Activated CD4-positive, alpha-beta memory T cell treated with anti-CD3 and anti-CD28 coated beads for 36 hours (primary cell): Measurements from ENCODE around the gene NEDD8. TPM values are rescaled to one million over a fixed set of nuclear protein-coding genes. Genes with fewer than 3 reads are reported as not detected.

Experiments used
- CTCF ChIA-PET: fragments of 350-600 bp; sonication (Branson Sonifier 250); formaldehyde crosslinking; loops from one replicate; lab custom pipeline; 2021; ENCODE audit warnings: antibody characterized with exemption, inconsistent platforms; lab: Charles Lee
- POLR2A ChIA-PET: fragments of 350-600 bp; sonication (Branson Sonifier 250); formaldehyde crosslinking; loops from one replicate; lab custom pipeline; 2021; ENCODE audit warnings: antibody characterized with exemption; lab: Charles Lee
- DNase-seq: peaks from one replicate; pipeline ENCODE4 v3.0.0-alpha.2; 2020
- H3K27ac Mint-ChIP-seq: one replicate; pipeline ENCODE4 v1.8.0; 2021; ENCODE audit warnings: mixed read lengths
- H3K27me3 Mint-ChIP-seq: one replicate; pipeline ENCODE4 v1.8.0; 2021; ENCODE audit warnings: mixed read lengths
- H3K36me3 Mint-ChIP-seq: one replicate; pipeline ENCODE4 v1.8.0; 2021; ENCODE audit warnings: mixed read lengths
- H3K4me1 Mint-ChIP-seq: one replicate; pipeline ENCODE4 v1.8.0; 2021; ENCODE audit warnings: low read depth, mixed read lengths
- H3K4me3 Mint-ChIP-seq: one replicate; pipeline ENCODE4 v1.8.0; 2021; ENCODE audit warnings: mild to moderate bottlenecking, mixed read lengths
- H3K9me3 Mint-ChIP-seq: one replicate; pipeline ENCODE4 v1.8.0; 2021; ENCODE audit warnings: mixed read lengths
- intact Hi-C: fragments of 100-400 bp; cut with micrococcal nuclease; formaldehyde crosslinking; loops from one replicate; pipeline ENCODE4 v1.15.1; 2023
- total RNA-seq, 2 experiments: library from RNA; stranded (reverse); gene quantifications; one replicate each; pipeline ENCODE4 v1.2.3, GENCODE V29; 2021

NEDD8 gene
- total RNA-seq, 2 experiments from 2014 or later = 202 to 213 TPM

DNA sequence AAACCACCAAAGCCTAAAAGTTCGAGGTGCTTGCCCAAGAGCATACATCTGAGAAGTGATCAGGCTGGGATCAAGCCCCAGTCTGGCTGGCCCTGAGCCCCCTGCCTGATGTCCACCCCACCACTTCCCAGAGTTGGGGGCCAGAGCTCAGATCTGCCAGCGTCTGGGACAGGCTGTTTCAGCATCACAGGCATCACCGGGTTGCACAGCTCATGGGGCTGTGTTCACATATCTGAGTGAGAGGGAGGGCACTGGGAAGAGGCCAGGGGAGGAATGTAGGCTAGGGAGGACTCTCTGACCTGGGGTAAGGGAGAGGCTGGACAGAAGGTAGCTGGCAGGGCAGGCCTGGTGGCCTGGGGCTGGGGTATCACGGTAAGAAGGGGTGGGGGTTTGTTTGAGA lies 24.8 kb upstream of the NEDD8 start:
- ChIA-PET CTCF (interaction anchor here (1.2 to 2.1 kb wide), 4 partner anchors 10 to 51 kb away, joined by 3 to 7 read pairs (median 4); partner anchors contain the start of genes CIDEB, RABGGTA and TINF2), POLR2A (no interaction called here)
- intact Hi-C loops = no loop called here
- Mint-ChIP-seq H3K27ac (no peak overlapping the region), H3K4me1 (no peaks in the 10 kb centered on the region), H3K9me3 (no peaks in the 10 kb centered on the region), H3K36me3 (no peaks in the 10 kb centered on the region), H3K27me3 (no peaks in the 10 kb centered on the region), H3K4me3 (no peak overlapping the region)
- no peak for DNase-seq

DNA sequence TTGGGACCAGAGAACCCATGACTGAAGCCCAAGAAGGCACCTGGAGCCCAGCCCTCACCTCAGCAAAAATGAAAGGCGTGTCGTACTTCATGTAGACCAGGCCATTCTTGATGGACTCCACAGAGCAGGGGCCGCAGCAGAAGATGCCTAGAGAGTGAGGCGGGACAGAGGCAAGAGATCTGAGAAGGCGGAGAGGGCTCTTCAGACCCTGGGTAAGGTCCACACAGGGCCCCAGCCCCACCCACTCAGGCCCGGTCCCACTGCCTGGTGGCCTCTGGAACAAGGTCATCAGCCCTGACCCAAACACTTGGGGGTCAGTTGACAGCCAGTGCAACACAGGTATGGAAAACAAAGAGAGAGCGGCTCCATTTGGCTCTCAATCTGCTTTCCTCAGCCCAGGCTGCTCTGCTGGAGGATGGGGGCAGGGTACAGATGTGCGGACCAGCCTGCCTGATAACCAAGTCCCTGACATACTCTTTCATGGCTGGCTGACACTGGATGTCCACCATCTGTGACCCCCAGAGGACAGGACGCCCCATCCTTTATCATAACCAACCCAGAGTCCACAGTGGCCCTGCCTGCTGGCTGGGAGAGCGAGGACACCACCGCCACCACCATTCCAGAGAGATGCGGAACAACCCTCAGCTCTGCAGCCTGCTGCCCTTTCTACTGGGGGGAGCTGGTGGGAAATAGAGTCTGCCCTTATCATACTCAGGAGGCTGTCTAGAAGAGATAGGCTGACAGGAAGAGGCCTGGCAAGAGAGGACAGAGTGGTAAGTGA lies 24.0 kb upstream of the NEDD8 start:
- intact Hi-C loops = no loop called here
- Mint-ChIP-seq H3K4me3 (no peak overlapping the region), H3K27me3 (no peaks in the 10 kb centered on the region), H3K36me3 (no peaks in the 10 kb centered on the region), H3K27ac (no peak overlapping the region), H3K9me3 (no peaks in the 10 kb centered on the region), H3K4me1 (no peaks in the 10 kb centered on the region)
- ChIA-PET POLR2A (no interaction called here), CTCF (interaction anchor here (0.8 to 2.0 kb wide), 4 partner anchors 10 to 52 kb away, joined by 3 to 5 read pairs (median 4); partner anchors contain the start of genes CIDEB and RABGGTA)
- no peak for DNase-seq

DNA sequence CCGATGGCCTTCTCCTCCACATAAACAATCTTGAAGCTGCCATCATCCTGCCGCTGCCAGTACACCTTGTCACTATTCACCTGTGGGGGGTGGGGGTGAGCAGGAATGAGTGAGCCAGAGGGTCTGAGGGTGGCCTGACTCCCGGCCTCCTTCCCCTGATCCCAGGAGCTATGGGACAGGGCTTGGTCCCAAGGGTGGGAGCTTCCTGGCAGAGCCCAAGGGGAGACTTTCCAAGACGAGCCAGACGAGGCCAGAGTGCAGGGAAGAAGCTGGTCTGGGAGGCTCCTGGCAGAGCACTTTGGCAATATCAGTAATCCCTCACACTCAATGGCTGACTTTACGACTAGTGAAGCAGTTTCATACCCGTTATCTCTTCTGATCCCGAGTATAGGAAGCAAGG lies 23.3 kb upstream of the NEDD8 start:
- Mint-ChIP-seq H3K9me3 (no peaks in the 10 kb centered on the region), H3K27ac (no peak overlapping the region), H3K4me1 (peaks cover 3% of the 10 kb centered on the region), H3K27me3 (no peaks in the 10 kb centered on the region), H3K4me3 (no peak overlapping the region), H3K36me3 (no peaks in the 10 kb centered on the region)
- no peak for DNase-seq
- ChIA-PET CTCF (interaction anchor here (0.8 kb wide), 1 partner anchor 12 kb away, joined by 3 read pairs; no protein-coding TSS in a partner anchor), POLR2A (no interaction called here)
- intact Hi-C loops = no loop called here

DNA sequence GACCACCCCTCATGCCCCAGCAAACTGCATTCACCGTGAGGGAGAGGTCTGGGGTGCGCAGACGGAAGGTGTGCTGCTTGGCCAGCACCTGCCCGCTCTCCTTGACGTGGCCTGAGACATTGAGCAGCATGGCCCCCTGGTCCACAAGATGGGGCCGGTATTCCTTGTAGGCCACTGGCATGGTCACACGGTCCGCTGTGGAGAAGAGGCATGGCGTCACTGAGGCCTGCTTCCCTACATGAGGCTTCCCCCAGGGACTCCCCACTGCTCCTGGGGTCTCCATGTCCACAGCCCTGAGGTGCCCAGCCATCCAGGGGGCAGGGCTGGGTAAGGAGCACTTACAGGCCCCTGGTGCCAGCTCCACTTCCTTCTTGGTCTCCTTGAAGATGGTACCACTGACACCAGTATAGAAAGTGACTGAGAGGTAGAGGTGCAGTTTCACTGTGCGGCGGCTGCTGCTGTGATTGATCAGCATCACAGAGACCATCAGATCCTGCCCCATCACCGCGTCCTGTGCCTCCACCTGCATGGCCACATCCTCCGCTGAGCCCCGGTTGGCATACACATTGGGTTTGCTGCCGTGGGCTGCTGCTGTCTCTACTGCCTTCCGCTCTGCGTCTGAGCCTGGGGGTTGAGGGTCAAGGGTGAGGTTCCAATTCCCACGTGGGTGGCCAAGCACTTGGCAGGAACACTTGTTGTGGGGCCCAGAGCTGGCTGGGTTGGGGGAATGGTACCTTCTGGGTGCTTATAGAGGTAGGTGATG lies 22.6 kb upstream of the NEDD8 start:
- ChIA-PET POLR2A (no interaction called here), CTCF (no interaction called here)
- no peak for DNase-seq
- Mint-ChIP-seq H3K4me1 (peaks cover 9% of the 10 kb centered on the region), H3K4me3 (no peak overlapping the region), H3K27ac (no peak overlapping the region), H3K36me3 (no peaks in the 10 kb centered on the region), H3K9me3 (no peaks in the 10 kb centered on the region), H3K27me3 (no peaks in the 10 kb centered on the region)
- intact Hi-C loops = no loop called here

DNA sequence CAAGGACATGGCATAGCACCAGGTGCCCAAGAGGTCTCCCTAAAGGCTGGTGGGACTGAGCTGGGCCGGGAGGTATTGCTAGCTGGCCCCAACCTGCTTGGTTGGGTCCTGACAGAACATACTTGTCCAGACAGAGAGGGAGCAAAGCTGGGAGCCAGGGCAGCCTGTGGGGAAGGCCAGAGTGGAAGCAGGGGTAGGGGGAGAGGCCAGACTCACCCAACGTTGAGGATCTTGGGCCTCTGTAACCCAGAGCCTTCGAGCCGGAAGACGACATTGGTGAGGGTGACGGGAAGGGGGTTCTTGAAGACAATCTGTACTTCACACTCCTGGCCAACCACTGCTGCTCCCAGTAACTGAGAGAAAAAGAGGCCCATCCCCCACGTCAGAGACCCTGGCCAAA lies 21.8 kb upstream of the NEDD8 start:
- Mint-ChIP-seq H3K9me3 (no peaks in the 10 kb centered on the region), H3K36me3 (no peaks in the 10 kb centered on the region), H3K4me1 (peaks cover 16% of the 10 kb centered on the region), H3K27me3 (no peaks in the 10 kb centered on the region), H3K27ac (no peak overlapping the region), H3K4me3 (no peak overlapping the region)
- ChIA-PET CTCF (interaction anchor here (0.7 kb wide), 1 partner anchor 55 kb away, joined by 3 read pairs; no protein-coding TSS in a partner anchor), POLR2A (no interaction called here)
- DNase-seq = no peak
- intact Hi-C loops = no loop called here

DNA sequence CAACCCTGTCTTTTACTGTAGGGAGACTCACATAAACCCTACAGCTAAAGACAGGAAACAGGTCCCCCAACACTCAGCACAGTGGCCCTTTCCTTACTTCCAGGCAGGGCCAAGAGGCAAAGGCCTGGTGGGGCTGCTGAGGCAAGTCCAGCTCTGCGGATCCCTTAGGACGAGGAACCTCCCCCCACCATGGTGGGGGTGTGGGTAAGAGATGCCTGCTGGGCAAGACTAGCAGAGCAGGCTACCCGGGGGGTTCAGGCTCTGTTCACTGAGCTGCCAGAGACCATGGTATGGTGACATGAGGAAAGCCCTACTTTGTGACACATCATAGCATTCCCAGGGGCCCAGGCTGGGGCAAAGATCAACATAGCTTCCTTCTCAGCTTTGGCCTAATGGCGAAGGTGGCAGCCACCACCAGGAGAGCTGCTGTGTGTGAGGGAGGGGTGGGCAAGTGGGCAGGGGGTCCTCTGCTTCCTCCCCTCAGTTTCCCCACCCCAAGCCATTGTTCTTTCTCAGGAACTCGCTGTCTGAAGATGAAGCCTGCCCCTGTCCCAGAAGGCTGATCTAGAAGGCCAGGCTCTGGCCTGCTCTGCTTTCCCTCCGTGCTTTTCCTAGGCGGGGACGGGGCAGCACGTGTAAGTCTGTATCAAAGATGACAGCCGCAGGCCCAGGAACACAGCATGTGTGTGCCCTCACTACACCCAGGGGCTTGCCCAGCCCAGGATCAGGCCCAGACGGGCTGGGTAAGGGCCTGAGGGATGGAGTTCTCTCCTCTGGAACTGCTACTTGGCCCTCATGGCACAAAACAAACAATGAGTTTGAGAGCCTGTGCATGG lies 20.3 kb upstream of the NEDD8 start:
- POLR2A ChIA-PET = interaction anchor here (1.2 to 2.9 kb wide), 2 partner anchors 9 to 18 kb away, joined by 3 to 8 read pairs; partner anchors contain the start of gene RABGGTA
- CTCF ChIA-PET = interaction anchor here (0.7 to 2.7 kb wide), 6 partner anchors 10 to 72 kb away, joined by 3 to 18 read pairs (median 11); partner anchors contain the start of genes CIDEB, RABGGTA and TINF2
- Mint-ChIP-seq H3K27ac (no peak overlapping the region), H3K36me3 (no peaks in the 10 kb centered on the region), H3K4me1 (peaks cover 24% of the 10 kb centered on the region), H3K27me3 (no peaks in the 10 kb centered on the region), H3K9me3 (no peaks in the 10 kb centered on the region), H3K4me3 (no peak overlapping the region)
- DNase-seq = no peak
- intact Hi-C loops = no loop called here

DNA sequence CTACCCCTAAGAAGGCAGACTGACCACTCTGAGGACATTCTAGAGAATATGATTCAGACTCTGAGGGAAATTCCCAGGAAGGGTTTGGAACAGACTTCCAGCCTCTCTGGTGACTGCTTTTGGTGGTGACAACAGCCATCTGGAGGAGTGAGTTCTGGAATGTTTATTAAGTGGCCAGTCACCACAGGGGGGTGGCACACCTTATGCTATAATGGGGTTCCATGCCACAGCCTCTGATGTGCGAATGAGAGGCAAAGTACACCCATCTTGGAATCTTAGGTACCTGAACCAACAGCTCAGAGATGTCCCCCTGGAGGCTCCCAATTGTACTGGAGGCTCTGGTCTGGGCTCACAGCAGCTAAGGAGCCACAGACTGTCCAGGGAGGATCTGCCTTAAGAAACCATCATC lies 19.7 kb upstream of the NEDD8 start:
- no peak for DNase-seq
- Mint-ChIP-seq H3K4me3 (no peak overlapping the region), H3K36me3 (no peaks in the 10 kb centered on the region), H3K4me1 (peaks cover 28% of the 10 kb centered on the region), H3K9me3 (no peaks in the 10 kb centered on the region), H3K27me3 (no peaks in the 10 kb centered on the region), H3K27ac (no peak overlapping the region)
- ChIA-PET CTCF (interaction anchor here (0.7 to 2.7 kb wide), 5 partner anchors 9 to 56 kb away, joined by 3 to 18 read pairs (median 16); partner anchors contain the start of genes CIDEB, RABGGTA and TINF2), POLR2A (interaction anchor here (1.2 to 2.9 kb wide), 2 partner anchors 8 to 19 kb away, joined by 3 to 8 read pairs; partner anchors contain the start of gene RABGGTA)
- intact Hi-C loops = no loop called here

DNA sequence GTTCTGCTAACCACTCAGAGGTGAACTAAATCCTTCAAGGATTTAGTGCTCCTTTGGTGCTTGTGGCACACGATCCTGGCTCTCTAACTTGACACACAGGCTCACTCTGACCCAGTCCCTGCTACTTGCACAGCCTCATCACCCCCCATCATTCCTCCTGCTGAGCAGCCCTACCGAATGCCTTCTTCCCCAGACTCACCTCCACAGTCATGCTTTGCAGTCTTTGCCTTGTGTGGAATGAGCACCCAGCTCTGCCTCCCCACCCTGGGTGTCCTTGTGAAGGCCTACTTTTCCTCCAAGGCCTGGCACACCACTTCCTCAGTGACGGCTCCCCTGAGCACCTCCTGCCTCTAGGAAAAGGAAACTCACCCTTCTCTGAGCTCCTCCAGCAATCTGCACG lies 18.2 kb upstream of the NEDD8 start:
- Mint-ChIP-seq H3K36me3 (no peaks in the 10 kb centered on the region), H3K9me3 (no peaks in the 10 kb centered on the region), H3K4me3 (no peak overlapping the region), H3K27ac (no peak overlapping the region), H3K4me1 (peaks cover 32% of the 10 kb centered on the region), H3K27me3 (no peaks in the 10 kb centered on the region)
- ChIA-PET CTCF (interaction anchor here (1.0 to 2.7 kb wide), 6 partner anchors 8 to 181 kb away, joined by 3 to 18 read pairs (median 10); partner anchors contain the start of genes CIDEB, RABGGTA and TINF2), POLR2A (interaction anchor here (0.9 to 2.9 kb wide), 3 partner anchors 20 to 50 kb away, joined by 3 to 8 read pairs (median 3); partner anchors contain the start of genes NOP9 and RABGGTA)
- intact Hi-C loops = no loop called here
- DNase-seq = no peak

DNA sequence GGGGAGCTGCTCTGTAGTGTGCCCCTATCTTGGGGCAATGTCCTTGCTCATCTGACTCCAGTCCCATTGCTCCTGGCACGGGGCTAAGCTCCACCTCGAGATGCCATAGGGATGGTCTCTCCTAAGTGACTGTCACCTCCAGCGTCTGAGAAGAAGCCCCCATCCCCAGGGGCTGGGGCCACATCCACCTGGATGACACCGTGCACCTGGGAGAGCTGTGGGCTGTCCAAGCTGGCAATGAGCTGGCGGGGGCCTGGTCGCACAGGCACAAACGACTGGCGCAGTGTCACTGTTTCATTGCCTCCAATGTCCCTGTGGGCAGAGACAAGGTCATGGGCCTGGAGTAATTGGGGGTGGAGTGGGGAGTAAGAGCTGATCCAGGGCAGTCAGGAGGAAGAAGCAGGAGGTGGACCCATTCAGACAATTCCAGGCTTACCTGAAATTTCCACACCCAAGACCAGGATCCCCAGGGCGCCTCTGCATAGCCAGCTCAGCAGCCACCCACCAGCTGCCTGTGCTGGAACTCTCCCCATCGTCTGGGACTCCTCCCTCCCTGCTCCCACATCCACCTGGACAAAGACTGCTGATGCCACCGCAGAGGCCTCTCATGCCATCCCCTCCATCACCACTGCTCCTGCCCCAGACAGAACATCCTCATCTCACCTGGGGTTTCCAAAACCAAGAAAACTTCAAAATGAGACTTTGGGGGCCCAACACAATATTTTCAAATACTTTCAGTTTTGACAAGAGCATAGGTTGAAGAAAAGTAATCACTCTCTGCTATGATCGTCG lies 17.3 kb upstream of the NEDD8 start:
- Mint-ChIP-seq H3K4me1 (peaks cover 36% of the 10 kb centered on the region), H3K9me3 (no peaks in the 10 kb centered on the region), H3K27me3 (no peaks in the 10 kb centered on the region), H3K36me3 (no peaks in the 10 kb centered on the region), H3K4me3 (no peak overlapping the region), H3K27ac (no peak overlapping the region)
- intact Hi-C loops = no loop called here
- ChIA-PET POLR2A (interaction anchor here (0.6 to 1.4 kb wide), 2 partner anchors 21 to 61 kb away, joined by 3 to 4 read pairs; partner anchors contain the start of gene LTB4R), CTCF (interaction anchor here (0.6 to 9.2 kb wide), 5 partner anchors 36 to 183 kb away, joined by 3 to 197 read pairs (median 25); partner anchors contain the start of genes CHMP4A, CIDEB, DHRS1 and LTB4R)
- no peak for DNase-seq

DNA sequence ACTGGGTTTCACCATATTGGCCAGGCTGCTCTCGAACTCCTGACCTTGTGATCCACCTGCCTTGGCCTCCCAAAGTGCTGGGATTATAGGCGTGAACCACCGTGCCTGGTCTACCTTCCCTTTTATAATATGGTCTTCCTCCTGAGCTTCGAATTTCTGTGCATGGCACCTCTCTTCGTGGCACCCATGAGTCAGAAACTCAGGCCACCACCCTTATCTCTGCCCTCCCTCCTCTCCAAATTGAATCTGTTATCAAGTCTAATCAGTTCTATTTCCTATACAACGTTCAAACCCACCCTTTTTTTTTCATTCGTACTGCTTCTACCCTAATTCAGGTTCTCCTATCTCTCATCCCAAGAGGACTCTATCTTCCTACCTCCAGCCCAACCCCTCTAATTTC lies 15.3 kb upstream of the NEDD8 start:
- Mint-ChIP-seq H3K9me3 (no peaks in the 10 kb centered on the region), H3K4me3 (peak overlapping the region; percentile 1), H3K36me3 (no peaks in the 10 kb centered on the region), H3K27ac (peak overlapping the region; percentile 67), H3K27me3 (no peaks in the 10 kb centered on the region), H3K4me1 (peaks cover 46% of the 10 kb centered on the region)
- POLR2A ChIA-PET = interaction anchor here (0.9 to 2.4 kb wide), 12 partner anchors 12 to 183 kb away, joined by 3 to 8 read pairs (median 4); partner anchors contain the start of genes IPO4, KHNYN and RABGGTA
- DNase-seq = peak; percentile 20
- CTCF ChIA-PET = interaction anchor here (1.0 to 9.2 kb wide), 13 partner anchors 18 to 195 kb away, joined by 3 to 197 read pairs (median 7); partner anchors contain the start of genes CIDEB, DHRS1, IRF9 and LTB4R
- intact Hi-C loops = loop anchor here (1.0 kb wide), 1 partner anchor 27 kb away; no protein-coding TSS in a partner anchor
